Rectal smooth muscle tissue (tissue), 1 donor: Measurements from ENCODE around the gene MINAR1.

Experiments
- H3K27ac ChIP-seq: one replicate; pipeline ENCODE4 v1.7.0; 2013; ENCODE audit warnings: low read depth, low read length, inconsistent platforms
- H3K27me3 ChIP-seq: one replicate; pipeline ENCODE4 v1.7.0; 2013; ENCODE audit warnings: low read length; ENCODE audit not compliant: control insufficient read depth, insufficient read depth
- H3K36me3 ChIP-seq: one replicate; pipeline ENCODE4 v1.7.0; 2013; ENCODE audit warnings: low read length; ENCODE audit not compliant: control insufficient read depth, insufficient read depth
- H3K4me1 ChIP-seq: one replicate; pipeline ENCODE4 v1.7.0; 2013; ENCODE audit warnings: low read length; ENCODE audit not compliant: control insufficient read depth, insufficient read depth
- H3K4me3 ChIP-seq: one replicate; pipeline ENCODE4 v1.7.0; 2013; ENCODE audit warnings: low read length
- H3K9ac ChIP-seq: one replicate; pipeline ENCODE4 v1.7.0; 2013; ENCODE audit warnings: low read length

The MINAR1 gene

GRCh38 chr15:79455943-79456342 is 23.8 kb downstream of the MINAR1 start:
- H3K4me3 ChIP-seq, result no peak overlapping the region
- no peak overlapping the region for H3K27ac ChIP-seq
- H3K36me3 ChIP-seq, result no peaks in the 10 kb centered on the region
- H3K27me3 ChIP-seq, result peaks cover 2% of the 10 kb centered on the region
- no peaks in the 10 kb centered on the region for H3K4me1 ChIP-seq
- H3K9ac ChIP-seq, result no peak overlapping the region

DNA sequence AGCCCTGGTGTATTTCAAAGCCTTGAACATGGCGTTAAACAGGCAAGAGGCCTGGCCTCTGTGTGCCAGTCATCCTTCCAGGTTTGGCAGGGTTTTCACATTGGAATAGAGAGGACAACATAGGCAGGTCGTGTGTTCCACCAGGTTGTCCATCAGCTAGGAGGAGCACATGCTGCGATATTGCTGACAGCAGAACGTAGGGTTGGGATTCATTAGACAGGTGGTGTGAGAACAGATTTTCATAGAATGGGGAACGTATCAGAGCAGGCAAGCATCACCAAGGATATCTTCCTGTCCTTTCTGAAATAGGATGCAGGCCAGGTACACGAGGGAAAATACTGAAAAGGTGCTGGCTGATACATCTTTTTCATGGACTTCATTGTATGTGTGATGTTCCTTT is 26.4 kb downstream of the MINAR1 start:
- Histone ChIP-seq H3K9ac (no peak overlapping the region), H3K27ac (no peak overlapping the region), H3K36me3 (no peaks in the 10 kb centered on the region), H3K27me3 (peaks cover 2% of the 10 kb centered on the region), H3K4me1 (no peaks in the 10 kb centered on the region), H3K4me3 (no peak overlapping the region)

- Histone ChIP-seq H3K27me3 (peaks cover 2% of the 10 kb centered on the region), H3K27ac (no peak overlapping the region), H3K4me3 (no peak overlapping the region), H3K9ac (no peak overlapping the region), H3K36me3 (no peaks in the 10 kb centered on the region), H3K4me1 (no peaks in the 10 kb centered on the region)
Measured at GRCh38 chr15:79459666-79460065, 27.5 kb downstream of the MINAR1 start.

- no peak overlapping the region for H3K9ac ChIP-seq
- no peak overlapping the region for H3K4me3 ChIP-seq
- H3K27me3 ChIP-seq, result no peaks in the 10 kb centered on the region
- no peaks in the 10 kb centered on the region for H3K36me3 ChIP-seq
- no peaks in the 10 kb centered on the region for H3K4me1 ChIP-seq
- H3K27ac ChIP-seq, result no peak overlapping the region
Measured at GRCh38 chr15:79463043-79463780, 31.1 kb downstream of the MINAR1 start.

DNA sequence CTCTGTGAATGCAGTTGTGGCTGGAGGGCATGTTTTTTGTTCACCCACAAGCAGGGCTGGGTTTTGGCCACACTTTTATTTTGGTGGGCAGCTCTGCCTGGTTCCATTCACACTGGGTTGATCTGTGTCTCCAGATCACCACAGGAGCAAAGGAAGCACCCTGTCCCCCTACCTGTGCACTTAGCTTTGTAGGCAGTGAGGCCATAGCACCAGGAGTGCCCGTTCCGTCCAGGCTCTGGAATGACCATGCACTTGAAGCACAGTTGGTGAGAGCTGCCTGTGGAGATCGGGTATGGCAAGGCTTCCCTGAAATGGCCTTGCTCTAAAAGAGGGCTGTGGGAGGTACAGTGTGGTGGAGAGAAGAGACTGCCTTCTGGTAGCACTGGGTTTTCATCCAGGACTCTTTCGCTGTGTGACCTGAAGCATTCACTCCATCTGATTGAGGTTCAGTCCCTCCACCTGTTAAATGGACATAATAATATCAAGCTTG is 31.7 kb downstream of the MINAR1 start:
- Histone ChIP-seq H3K9ac (no peak overlapping the region), H3K27ac (no peak overlapping the region), H3K27me3 (no peaks in the 10 kb centered on the region), H3K36me3 (no peaks in the 10 kb centered on the region), H3K4me3 (no peak overlapping the region), H3K4me1 (no peaks in the 10 kb centered on the region)

- no peak overlapping the region for H3K27ac ChIP-seq
- no peak overlapping the region for H3K4me3 ChIP-seq
- H3K36me3 ChIP-seq, result no peaks in the 10 kb centered on the region
- H3K9ac ChIP-seq, result no peak overlapping the region
- no peaks in the 10 kb centered on the region for H3K4me1 ChIP-seq
- no peaks in the 10 kb centered on the region for H3K27me3 ChIP-seq
Measured at GRCh38 chr15:79466488-79466887, 34.4 kb downstream of the MINAR1 start.

GRCh38 chr15:79467865-79468586 is 35.9 kb downstream of the MINAR1 start:
- H3K4me1 ChIP-seq, result no peaks in the 10 kb centered on the region
- H3K36me3 ChIP-seq, result no peaks in the 10 kb centered on the region
- H3K27ac ChIP-seq, result no peak overlapping the region

GRCh38 chr15:79472446-79472845 is 40.3 kb downstream of the MINAR1 start:
- no peak overlapping the region for H3K4me3 ChIP-seq
- H3K27ac ChIP-seq, result no peak overlapping the region
- no peaks in the 10 kb centered on the region for H3K4me1 ChIP-seq
- no peaks in the 10 kb centered on the region for H3K36me3 ChIP-seq
- no peak overlapping the region for H3K9ac ChIP-seq
- H3K27me3 ChIP-seq, result no peaks in the 10 kb centered on the region

More at GRCh38 chr15:79467865-79468586, 35.9 kb downstream of the MINAR1 start:
- no peaks in the 10 kb centered on the region for H3K27me3 ChIP-seq
- H3K4me3 ChIP-seq, result no peak overlapping the region
- no peak overlapping the region for H3K9ac ChIP-seq

DNA sequence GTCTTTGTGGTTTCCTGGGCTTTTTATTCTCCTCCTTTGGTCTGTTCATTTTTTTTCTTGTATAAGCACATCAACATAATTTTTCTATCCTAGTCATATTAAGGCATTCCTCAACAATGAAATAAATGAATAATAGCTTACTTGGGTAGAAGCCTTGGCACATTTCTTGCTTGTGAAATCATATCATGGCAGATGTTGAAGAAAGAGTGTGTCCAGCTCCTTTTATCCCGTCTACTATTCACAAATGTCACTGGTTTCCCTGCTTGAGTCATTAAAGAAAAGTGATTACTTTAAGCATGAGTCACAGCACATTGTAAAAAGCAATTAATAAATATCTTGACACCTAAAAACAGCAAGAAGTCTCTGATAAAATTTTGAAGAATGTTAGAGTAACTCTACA is 42.1 kb downstream of the MINAR1 start:
- Histone ChIP-seq H3K9ac (no peak overlapping the region), H3K27ac (no peak overlapping the region), H3K36me3 (no peaks in the 10 kb centered on the region), H3K4me3 (no peak overlapping the region), H3K4me1 (no peaks in the 10 kb centered on the region), H3K27me3 (no peaks in the 10 kb centered on the region)

DNA sequence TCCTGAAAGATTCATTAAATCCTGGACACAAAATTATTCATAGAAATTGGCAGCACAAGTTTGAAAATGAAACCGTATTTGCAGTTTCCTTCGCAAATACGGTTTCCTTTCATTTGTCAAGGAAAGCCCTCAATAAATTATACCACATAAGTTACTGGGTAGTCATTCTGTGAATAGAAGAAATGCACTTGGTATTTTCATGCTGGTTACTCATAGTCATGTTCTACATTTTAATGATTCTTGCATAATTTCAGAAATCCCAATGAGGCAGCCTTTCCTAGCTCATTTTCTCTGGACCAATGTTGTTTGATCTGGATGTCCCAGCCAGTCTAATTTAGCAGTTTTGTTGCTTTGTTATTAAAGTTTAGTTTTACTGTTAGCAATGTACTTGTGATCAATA is 43.2 kb downstream of the MINAR1 start:
- no peak overlapping the region for H3K9ac ChIP-seq
- no peak overlapping the region for H3K27ac ChIP-seq
- no peaks in the 10 kb centered on the region for H3K27me3 ChIP-seq
- H3K4me3 ChIP-seq, result no peak overlapping the region
- no peaks in the 10 kb centered on the region for H3K36me3 ChIP-seq
- no peaks in the 10 kb centered on the region for H3K4me1 ChIP-seq

- Histone ChIP-seq H3K4me1 (no peaks in the 10 kb centered on the region), H3K9ac (no peak overlapping the region), H3K27me3 (no peaks in the 10 kb centered on the region), H3K27ac (no peak overlapping the region), H3K4me3 (no peak overlapping the region), H3K36me3 (no peaks in the 10 kb centered on the region)
Measured at GRCh38 chr15:79478108-79478507, 46.0 kb downstream of the MINAR1 start.

- Histone ChIP-seq H3K9ac (no peak overlapping the region), H3K27me3 (no peaks in the 10 kb centered on the region), H3K36me3 (no peaks in the 10 kb centered on the region), H3K4me1 (no peaks in the 10 kb centered on the region), H3K4me3 (no peak overlapping the region), H3K27ac (no peak overlapping the region)
Measured at GRCh38 chr15:79479616-79480015, 47.5 kb downstream of the MINAR1 start.

DNA sequence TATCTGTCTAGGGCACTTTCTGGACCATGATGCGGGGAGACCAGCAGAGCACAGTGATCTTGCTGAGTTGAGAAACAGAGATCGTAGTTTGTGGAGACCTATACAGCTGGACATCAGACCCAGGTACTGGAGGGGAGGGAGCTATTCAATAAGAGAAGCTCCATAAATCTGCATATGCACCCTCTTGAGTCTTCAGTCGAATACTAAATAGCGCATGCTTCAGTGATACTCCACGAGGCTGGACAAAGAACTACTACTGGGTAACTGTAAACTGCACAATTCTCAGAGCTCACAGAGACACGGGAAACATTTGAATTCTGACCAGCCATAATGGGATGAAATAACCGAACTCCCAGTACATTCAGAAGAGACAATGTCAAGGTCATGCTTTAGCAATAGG is 49.7 kb downstream of the MINAR1 start:
- Histone ChIP-seq H3K27me3 (no peaks in the 10 kb centered on the region), H3K4me1 (no peaks in the 10 kb centered on the region), H3K9ac (no peak overlapping the region), H3K27ac (no peak overlapping the region), H3K4me3 (no peak overlapping the region), H3K36me3 (no peaks in the 10 kb centered on the region)
